Activated CD8-positive, alpha-beta memory T cell treated with anti-CD3 and anti-CD28 coated beads, Interleukin-2, amount 50 U/mL, for 1 hour (primary cell): ENCODE data around the gene CUX1.

ENCODE experiments used
- DNase-seq: peaks from one replicate; pipeline ENCODE4 v3.0.0-alpha.2; 2020; ENCODE audit errors: extremely low read depth

The CUX1 gene

DNA sequence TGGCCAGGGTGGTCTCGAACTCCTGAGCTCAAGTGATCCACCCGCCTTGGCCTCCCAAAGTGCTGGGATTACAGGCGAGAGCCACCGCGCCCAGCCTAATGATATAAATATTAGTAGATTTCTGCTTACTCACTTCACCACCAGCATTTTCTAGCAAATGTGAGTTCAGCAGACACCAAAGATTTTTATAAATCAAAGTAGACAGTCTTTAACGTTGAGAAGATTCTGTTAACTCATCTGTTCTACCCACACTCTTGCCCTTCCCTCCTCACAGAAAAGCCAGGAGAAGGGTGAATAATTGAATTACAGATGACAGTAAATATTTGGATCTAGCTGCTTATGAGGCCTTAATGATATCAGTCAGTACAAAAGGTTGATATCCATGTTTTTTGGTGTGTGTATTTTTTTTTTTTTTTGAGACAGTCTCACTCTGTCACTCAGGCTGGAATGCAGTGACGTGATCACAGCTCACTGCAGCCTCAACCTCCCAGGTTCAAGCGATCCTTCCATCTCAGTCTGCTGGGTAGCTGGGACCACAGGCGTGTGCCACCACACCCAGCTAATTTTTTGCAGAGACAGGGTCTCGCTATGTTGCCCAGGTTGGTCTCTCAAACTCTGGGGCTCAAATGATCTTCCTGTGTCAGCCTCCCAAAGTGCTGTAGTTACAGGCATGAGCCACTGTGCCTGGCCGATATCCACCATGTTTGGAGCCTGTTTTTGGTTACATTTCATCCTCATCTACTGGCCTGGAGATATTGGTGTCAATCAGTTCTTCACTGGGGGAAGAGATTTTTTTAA lies 120.5 kb downstream of the CUX1 start:
- DNase-seq = no peak

GRCh38 chr7:101939136-101939695 lies 121.8 kb downstream of the CUX1 start:
- no peak for DNase-seq

GRCh38 chr7:101940151-101940550 lies 122.7 kb downstream of the CUX1 start:
- DNase-seq = no peak

DNA sequence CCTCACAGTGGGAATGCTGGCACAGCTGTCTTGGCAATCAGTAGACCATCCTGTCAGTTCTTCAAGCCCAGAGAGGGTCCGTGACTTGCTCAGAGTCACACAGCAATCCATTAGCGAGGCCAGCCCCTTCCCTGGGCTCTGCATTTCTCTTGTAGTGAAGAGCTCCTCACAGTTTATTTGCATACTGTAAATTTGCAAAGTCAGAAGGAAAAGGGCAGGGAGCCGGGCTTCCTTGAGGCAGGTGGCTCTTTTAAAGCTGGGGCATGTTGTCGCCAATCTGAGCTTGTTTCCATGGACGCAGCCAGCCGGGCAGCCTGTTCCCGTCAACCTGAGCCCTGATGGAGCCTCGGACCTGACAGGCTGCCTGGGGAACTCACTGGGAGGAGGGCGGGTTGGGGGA lies 123.4 kb downstream of the CUX1 start:
- DNase-seq = no peak

GRCh38 chr7:101941481-101942383 lies 124.3 kb downstream of the CUX1 start:
- no peak for DNase-seq

DNA sequence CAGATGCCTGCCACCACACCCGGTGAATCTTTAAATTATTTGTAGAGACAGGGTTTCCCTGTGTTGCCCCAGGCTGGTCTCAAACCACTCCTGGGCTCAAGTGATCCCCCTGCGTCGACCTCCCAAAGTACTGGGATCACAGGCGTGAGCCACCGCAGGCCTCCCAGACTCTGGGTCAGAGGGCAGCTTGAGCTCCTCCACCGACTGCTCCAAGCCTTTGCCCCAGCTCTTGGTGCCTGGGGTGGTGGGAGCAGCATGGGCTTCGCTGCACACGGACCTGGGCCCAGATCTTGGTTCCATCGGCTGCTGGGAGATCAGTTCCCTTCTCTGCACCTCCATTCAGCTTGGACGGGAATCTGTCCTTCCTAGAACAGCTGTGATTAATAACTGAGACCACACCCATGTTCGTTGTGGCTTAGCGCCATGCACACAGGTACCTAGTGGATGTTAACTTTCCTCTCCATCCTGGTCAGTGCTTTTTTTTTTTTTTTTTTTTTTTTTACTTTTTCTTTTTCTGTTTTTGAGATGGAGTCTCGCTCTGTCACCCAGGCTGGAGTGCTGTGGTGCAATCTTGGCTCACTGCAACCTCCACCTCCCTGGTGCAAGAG lies 125.3 kb downstream of the CUX1 start:
- DNase-seq = no peak

DNA sequence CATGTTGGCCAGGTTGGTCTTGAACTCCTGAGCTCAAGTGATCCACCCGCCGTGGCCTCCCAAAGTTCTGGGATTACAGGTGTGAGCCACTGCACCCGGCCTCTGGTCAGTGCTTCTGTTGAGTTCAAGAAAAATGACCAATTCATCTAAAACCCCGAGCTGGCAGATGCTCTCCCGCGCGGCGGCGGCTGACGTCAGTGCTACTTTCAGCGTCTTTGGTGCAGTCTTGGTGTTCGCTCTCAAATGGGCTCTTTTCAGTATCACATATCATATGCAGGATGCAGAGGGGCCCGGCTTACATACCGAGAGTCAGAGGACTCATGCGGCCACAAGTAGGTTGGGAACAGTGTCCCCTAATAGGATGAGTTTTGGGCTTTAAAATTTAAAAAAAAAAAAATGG lies 125.9 kb downstream of the CUX1 start:
- DNase-seq = no peak

- DNase-seq = no peak
These were observed 126.6 kb downstream of the CUX1 start for GRCh38 chr7:101943889-101944600.

- no peak for DNase-seq
These were observed 127.2 kb downstream of the CUX1 start for GRCh38 chr7:101944611-101945010.

DNA sequence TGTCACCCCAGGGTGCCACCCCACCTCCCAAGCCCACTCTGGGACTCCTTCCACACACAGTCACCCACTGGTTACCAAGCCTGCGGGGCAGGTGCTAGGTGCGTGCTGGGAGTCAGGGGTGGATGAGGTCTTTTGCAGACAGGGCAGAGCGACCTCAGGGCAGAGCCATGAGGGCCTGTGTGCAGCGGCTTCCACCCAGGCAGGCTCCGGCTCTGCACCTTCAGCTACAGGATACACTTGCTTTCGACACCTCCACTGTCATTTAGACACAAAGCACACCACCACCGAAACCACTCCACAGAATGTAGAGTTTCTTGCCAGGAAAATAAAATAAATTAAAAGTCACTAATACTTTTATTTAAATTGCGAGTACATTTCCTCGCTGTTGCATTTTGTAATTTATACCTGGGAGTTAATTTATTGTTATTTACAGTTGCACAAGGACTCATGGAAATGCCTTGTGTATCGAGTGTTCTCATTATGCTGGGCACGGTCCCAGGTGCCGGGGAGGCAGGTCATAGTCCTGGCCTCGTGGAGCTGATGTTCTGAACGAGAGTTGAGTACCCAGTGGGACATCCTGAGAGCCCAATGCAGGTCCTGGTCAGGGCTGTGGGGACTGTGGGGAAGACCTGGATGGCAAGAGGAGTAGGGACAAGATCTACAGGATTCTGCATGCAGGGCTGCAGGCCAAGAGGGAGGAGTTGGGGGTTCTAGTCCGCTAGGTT lies 127.8 kb downstream of the CUX1 start:
- no peak for DNase-seq

DNA sequence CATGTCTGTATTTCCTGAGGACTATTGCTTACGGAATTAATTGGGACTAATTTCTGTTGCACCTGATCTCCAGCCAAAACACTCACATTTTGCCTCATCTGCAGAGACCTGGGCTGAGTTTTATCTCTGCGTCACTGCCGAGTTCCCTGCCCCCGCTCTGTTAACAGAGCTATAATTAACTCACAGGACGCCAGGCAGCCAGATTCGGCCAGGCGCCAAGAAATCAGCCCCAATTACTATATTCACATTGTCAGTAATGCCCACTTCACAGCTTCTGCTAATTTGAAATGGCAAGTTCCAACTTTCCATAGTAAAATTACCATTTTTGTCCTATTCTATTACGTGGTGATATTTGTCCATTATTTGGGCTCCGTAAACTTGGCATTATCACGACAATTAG lies 130.5 kb downstream of the CUX1 start:
- DNase-seq = no peak

GRCh38 chr7:101948650-101949049 lies 131.2 kb downstream of the CUX1 start:
- no peak for DNase-seq

DNA sequence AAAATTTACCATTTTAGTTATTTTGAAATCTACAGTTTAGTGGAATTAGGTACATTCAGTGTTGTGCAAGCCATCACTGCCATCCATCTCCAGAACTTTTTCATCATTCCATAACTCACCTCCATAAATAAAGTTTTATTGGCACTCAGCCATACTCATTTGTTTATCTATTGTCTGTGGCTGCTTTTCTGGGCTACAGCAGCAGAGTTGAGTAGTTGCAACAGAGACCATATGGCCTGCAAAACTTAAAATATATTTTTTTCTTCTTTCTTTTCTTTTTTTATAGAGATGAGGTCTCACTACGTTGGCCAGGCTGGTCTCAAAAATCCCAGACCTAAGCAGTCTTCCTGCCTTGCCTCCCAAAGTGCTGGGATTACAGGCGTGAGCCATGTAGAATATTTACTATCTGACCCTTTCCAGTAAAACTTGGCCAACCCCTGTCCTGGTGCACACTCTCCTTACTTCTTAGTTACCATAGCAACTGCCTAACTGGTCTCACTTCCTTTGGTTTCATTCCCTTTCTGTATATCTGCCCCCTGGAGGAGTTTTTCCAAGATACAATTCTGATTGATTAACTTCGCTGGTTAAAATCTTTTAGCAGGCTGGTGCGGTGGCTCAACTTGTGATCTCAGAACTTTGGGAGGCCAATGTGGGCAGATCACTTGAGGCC lies 133.2 kb downstream of the CUX1 start:
- DNase-seq = no peak

- no peak for DNase-seq
These were observed 134.3 kb downstream of the CUX1 start for GRCh38 chr7:101951757-101952156.

- no peak for DNase-seq
These were observed 135.2 kb downstream of the CUX1 start for GRCh38 chr7:101952355-101953247.

DNA sequence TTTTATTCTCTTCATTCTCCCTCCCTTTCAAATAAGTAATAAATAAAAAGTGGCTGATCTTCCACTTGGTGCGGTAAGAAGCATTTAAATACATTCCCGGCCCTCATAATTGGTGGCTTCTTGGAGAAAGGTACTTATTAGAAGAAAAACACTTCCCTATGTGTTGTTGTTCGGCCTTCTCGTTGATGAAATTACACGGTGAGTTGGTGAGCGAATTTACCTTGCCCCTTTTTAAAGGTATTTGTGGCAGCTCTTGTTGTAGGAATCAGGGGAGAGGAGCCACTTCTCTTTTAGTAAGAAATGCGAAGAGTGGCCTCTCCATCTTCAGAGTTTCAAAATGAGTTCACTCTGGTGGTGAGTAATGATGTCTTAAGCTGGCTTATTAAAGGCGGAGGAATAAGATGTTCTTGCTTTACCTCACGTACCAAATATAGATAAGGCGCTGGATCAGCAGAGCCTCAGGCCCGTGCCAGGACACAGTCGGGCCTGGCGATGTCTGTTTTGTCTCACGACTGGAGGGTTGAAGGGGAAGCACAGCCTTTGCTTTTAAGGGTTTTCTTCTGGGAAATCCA lies 135.9 kb downstream of the CUX1 start:
- DNase-seq = no peak

- DNase-seq = no peak
These were observed 137.1 kb downstream of the CUX1 start for GRCh38 chr7:101954499-101954898.

DNA sequence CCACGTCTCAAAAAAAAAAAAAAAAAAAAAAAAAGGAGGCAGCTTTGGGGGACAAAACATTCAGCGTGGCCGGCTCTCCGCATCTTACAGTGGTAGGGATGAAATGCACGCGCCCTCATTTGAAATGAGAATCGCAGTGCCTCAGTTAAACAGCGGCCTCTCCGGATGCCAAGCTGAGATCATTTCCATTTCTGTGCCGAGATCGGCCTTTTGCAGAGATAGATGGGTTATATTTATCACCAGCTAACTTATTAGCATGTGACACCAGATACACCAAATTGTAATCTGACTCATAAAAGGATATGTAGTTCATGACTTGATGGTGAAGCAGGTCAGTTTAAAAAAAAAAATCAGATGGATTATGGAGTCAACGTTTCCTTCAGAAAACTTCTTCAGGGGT lies 138.7 kb downstream of the CUX1 start:
- DNase-seq = no peak
